K562 (cell line): ENCODE results near the gene HIVEP1. TPM values are rescaled to one million over a fixed set of nuclear protein-coding genes. Genes with fewer than 3 reads are reported as not detected.
A peak's percentile ranks its signal among the peaks of the same experiment; 100 is the strongest.
"Not testable (repeated sequence)": the region's sequence is repeated elsewhere in the genome, so short reads cannot be mapped to it uniquely, and the experiment has no call there.

ENCODE experiments used
- ATAC-seq: fragments of 200-7000 bp; cut with Tn5 transposase; 3 replicates; pipeline ENCODE4 v1.9.1; 2020; ENCODE audit warnings: moderate library complexity
- BruUV-seq: library from RNA; stranded (reverse); fragments of 400-500 nt; replicated peaks from 2 replicates; lab custom pipeline; 2021; lab: Mats Ljungman, UMichigan
- CTCF ChIA-PET: fragments of 300-600 bp; formaldehyde crosslinking; extraction: SDS; loops from one replicate; lab custom pipeline; 2021; ENCODE audit warnings: low intra/inter-chr PET ratio; lab: Yijun Ruan, JAX
- POLR2A ChIA-PET: fragments of 300-600, 350-650 bp; sonication (Branson Sonifier 250); formaldehyde crosslinking; extraction: SDS; loops from one replicate; lab custom pipeline; 2021; ENCODE audit warnings: antibody characterized with exemption, inconsistent platforms; lab: Yijun Ruan, JAX
- DNase-seq, 4 experiments: peaks; one replicate each; pipeline versions ENCODE4 v3.0.0 to v3.0.0-alpha.2; 2011 to 2018; ENCODE audit warnings: low spot score in 3 of 4, mixed read lengths in 3 of 4; ENCODE audit errors: extremely low read depth in 1 of 4
- FAIRE-seq: peaks from 2 replicates; lab custom pipeline; 2011; peaks lifted over from hg19 to GRCh38; lab: Jason Lieb, UNC
- H2AFZ ChIP-seq: 2 replicates; pipeline ENCODE4 v1.6.0; 2011; ENCODE audit warnings: low read depth, low read length, control low read depth, inconsistent platforms
- H3K27ac ChIP-seq: fragments of 200-600 bp; 3 replicates; pipeline ENCODE4 v1.8.0; 2011; ENCODE audit warnings: low read depth, mild to moderate bottlenecking, control low read depth, inconsistent platforms, low read length, moderate library complexity, mixed read lengths; ENCODE audit errors: extremely low read depth
- H3K27me3 ChIP-seq, 2 experiments: fragments of 300-600 bp in 1 of 2; 2 replicates in 1 of 2; 3 replicates in 1 of 2; pipeline versions ENCODE4 v1.6.0 to v1.8.0; 2011; ENCODE audit warnings: inconsistent platforms in 2 of 2, low read length in 2 of 2, mild to moderate bottlenecking in 1 of 2, mixed read lengths in 1 of 2, moderate library complexity in 1 of 2; ENCODE audit not compliant: control insufficient read depth in 2 of 2, insufficient read depth in 2 of 2
- H3K36me3 ChIP-seq: fragments of 300-600 bp; 3 replicates; pipeline ENCODE4 v1.8.0; 2011; ENCODE audit warnings: mild to moderate bottlenecking, low read length, inconsistent platforms; ENCODE audit not compliant: control insufficient read depth, insufficient read depth
- H3K4me1 ChIP-seq, 2 experiments: fragments of 200-600 bp in 1 of 2; replicated peaks in 1 of 2; 2 replicates in 1 of 2; 3 replicates in 1 of 2; pipeline versions ENCODE4 v1.5.1 to v1.8.0; 2011; ENCODE audit warnings: inconsistent platforms in 2 of 2, low read length in 2 of 2, mild to moderate bottlenecking in 1 of 2, mixed read lengths in 1 of 2, moderate library complexity in 1 of 2; ENCODE audit not compliant: control insufficient read depth in 2 of 2, insufficient read depth in 2 of 2
- H3K4me2 ChIP-seq: 2 replicates; pipeline ENCODE4 v1.6.1; 2011; ENCODE audit warnings: low read length, control low read depth, inconsistent platforms, mixed read lengths; ENCODE audit not compliant: insufficient read depth
- H3K4me3 ChIP-seq: fragments of 200-600 bp; sonication (generic), shearing (Covaris generic); 2 replicates; pipeline ENCODE4 v1.5.1; 2016; ENCODE audit warnings: control low read depth, inconsistent platforms
- H3K79me2 ChIP-seq: fragments of 200-600 bp; 3 replicates; pipeline ENCODE4 v1.8.0; 2011; ENCODE audit warnings: low read length, inconsistent platforms; ENCODE audit not compliant: control insufficient read depth, insufficient read depth
- H3K9ac ChIP-seq, 2 experiments: 2 replicates each; pipeline versions ENCODE4 v1.6.0 to v1.6.1; 2011; ENCODE audit warnings: low read depth in 2 of 2, low read length in 2 of 2, control low read depth in 1 of 2, inconsistent platforms in 1 of 2, mild to moderate bottlenecking in 1 of 2, mixed read lengths in 1 of 2; ENCODE audit not compliant: insufficient read depth in 1 of 2
- H3K9me1 ChIP-seq: one replicate; pipeline ENCODE4 v1.6.0; 2011; ENCODE audit warnings: inconsistent platforms, mild to moderate bottlenecking, low read length, moderate library complexity; ENCODE audit not compliant: control insufficient read depth, insufficient read depth
- H3K9me3 ChIP-seq: replicated peaks from 2 replicates; pipeline ENCODE4 v1.5.1; 2011; ENCODE audit warnings: low read depth, low read length, inconsistent platforms; ENCODE audit not compliant: control insufficient read depth, insufficient read depth
- H4K20me1 ChIP-seq: replicated peaks from 2 replicates; pipeline ENCODE4 v1.6.1; 2011; ENCODE audit warnings: low read length, inconsistent platforms, mixed read lengths; ENCODE audit not compliant: control insufficient read depth, insufficient read depth
- POLR2G ChIP-seq: fragments of 200-400 bp; formaldehyde crosslinking; IDR thresholded peaks from 2 replicates; pipeline ENCODE4 v1.6.1; 2017; ENCODE audit warnings: low read depth, mild to moderate bottlenecking, antibody characterized with exemption, low read length, moderate library complexity
- WGBS: fragments of 100-300 bp; shearing (Covaris generic); methylation state at CpG from one replicate; pipeline ENCODE4 v1.1.6; 2016; ENCODE audit warnings: low coverage, mixed read lengths; ENCODE audit not compliant: insufficient coverage; ENCODE audit errors: missing lambda C conversion rate; 5-methylcytosine and 5-hydroxymethylcytosine counted together
- in situ Hi-C: fragments of 300-500 bp; cut with MboI; formaldehyde crosslinking; loops from 4 replicates; pipeline ENCODE4 v1.15.0; 2018; ENCODE audit warnings: inconsistent platforms, mixed read lengths
- intact Hi-C: fragments of 100-400 bp; cut with micrococcal nuclease; formaldehyde crosslinking; loops from 2 replicates; pipeline ENCODE4 v1.14.2; 2022
- polyA plus RNA-seq, 8 experiments: library from polyadenylated mRNA; depleted of rRNA in 4 of 8; stranded (reverse) in 5 of 8; unstranded in 3 of 8; fragments of >200 nt; fragmentation: Nextera tagmentation in 2 of 8; fragmentation: Illumina TruSeq in 1 of 8; extraction: Ambion mirVana in 2 of 8; extraction: Trizol in 1 of 8; gene quantifications; 2 replicates each; pipeline versions ENCODE4 v1.2.1 to v1.2.3, GENCODE V29; 2011 to 2014; ENCODE audit warnings: inconsistent platforms in 1 of 8, missing spikeins in 1 of 8
- total RNA-seq, 7 experiments: library from RNA; depleted of rRNA in 6 of 7; stranded (reverse); fragments of >200 nt in 6 of 7; fragmentation: Illumina TruSeq in 2 of 7; extraction: Trizol in 2 of 7; gene quantifications; 2 replicates each; pipeline versions ENCODE4 v1.2.1 to v1.2.3, GENCODE V29; 2011 to 2021; ENCODE audit warnings: low replicate concordance in 1 of 7
- TF ChIP-seq, protein P1 (sequence below): sonication (generic); formaldehyde crosslinking; IDR thresholded peaks from 2 replicates; pipeline ENCODE4 v1.8.1; 2023; ENCODE audit warnings: mild to moderate bottlenecking, missing genetic modification reagents

The HIVEP1 gene
- total and polyA plus RNA-seq, 9 of the 15 experiments (the other 6 are each of a cell fraction or from before 2014, with no cell fraction given): 6.0 to 33.3 (median 21.7) TPM

- H3K4me3 ChIP-seq, H3K27ac ChIP-seq, H3K9ac ChIP-seq, H3K9me1 ChIP-seq, H3K4me2 ChIP-seq, H4K20me1 ChIP-seq, ATAC-seq, H3K9me3 ChIP-seq, H3K27me3 ChIP-seq, intact Hi-C loops, H2AFZ ChIP-seq, H3K4me1 ChIP-seq, FAIRE-seq, BruUV-seq, CTCF ChIA-PET, in situ Hi-C loops, DNase-seq: not testable (repeated sequence)
- TF ChIP-seq POLR2G: 0 out of 2 replicates have a peak, but pooled peaks have one; percentile 13
- TF ChIP-seq, protein P1, sequence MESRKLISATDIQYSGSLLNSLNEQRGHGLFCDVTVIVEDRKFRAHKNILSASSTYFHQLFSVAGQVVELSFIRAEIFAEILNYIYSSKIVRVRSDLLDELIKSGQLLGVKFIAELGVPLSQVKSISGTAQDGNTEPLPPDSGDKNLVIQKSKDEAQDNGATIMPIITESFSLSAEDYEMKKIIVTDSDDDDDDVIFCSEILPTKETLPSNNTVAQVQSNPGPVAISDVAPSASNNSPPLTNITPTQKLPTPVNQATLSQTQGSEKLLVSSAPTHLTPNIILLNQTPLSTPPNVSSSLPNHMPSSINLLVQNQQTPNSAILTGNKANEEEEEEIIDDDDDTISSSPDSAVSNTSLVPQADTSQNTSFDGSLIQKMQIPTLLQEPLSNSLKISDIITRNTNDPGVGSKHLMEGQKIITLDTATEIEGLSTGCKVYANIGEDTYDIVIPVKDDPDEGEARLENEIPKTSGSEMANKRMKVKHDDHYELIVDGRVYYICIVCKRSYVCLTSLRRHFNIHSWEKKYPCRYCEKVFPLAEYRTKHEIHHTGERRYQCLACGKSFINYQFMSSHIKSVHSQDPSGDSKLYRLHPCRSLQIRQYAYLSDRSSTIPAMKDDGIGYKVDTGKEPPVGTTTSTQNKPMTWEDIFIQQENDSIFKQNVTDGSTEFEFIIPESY (CRISPR knock-in tag): peak; percentile 41; the same call in 1 of the 2 replicates
- POLR2A ChIA-PET: interaction anchor here (0.6 to 0.7 kb wide), 2 partner anchors 40 to 185 kb away, joined by 3 to 4 read pairs; no protein-coding TSS in a partner anchor
- 98% methylated on average over 6 of the region's 33 CpGs for WGBS
- Histone ChIP-seq H3K36me3 (peaks cover 29% of the 10 kb centered on the region), H3K79me2 (peaks cover 47% of the 10 kb centered on the region)
These were observed 96.3 kb downstream of the HIVEP1 start for GRCh38 chr6:12108376-12108775.
